Chondrocyte (in vitro differentiated cells): ENCODE data around the gene SKP1. TPM values are rescaled to one million over a fixed set of nuclear protein-coding genes. Genes with fewer than 3 reads are reported as not detected.
A peak's percentile ranks its signal among the peaks of the same experiment; 100 is the strongest.
"Not testable (repeated sequence)": the region's sequence is repeated elsewhere in the genome, so short reads cannot be mapped to it uniquely, and the experiment has no call there.

ENCODE experiments used
- DNase-seq: peaks from one replicate; pipeline ENCODE4 v3.0.0; 2021; ENCODE audit warnings: mixed read lengths, low spot score
- H3K27ac Mint-ChIP-seq: one replicate; pipeline ENCODE4 v1.8.0; 2021; ENCODE audit warnings: mild to moderate bottlenecking, moderate library complexity, mixed read lengths; ENCODE audit not compliant: unreplicated experiment
- H3K27me3 Mint-ChIP-seq: 2 replicates; pipeline ENCODE4 v1.8.0; 2021; ENCODE audit warnings: low read depth, mixed read lengths
- H3K36me3 Mint-ChIP-seq: 2 replicates; pipeline ENCODE4 v1.8.0; 2021; ENCODE audit warnings: low read depth, mixed read lengths
- H3K4me1 Mint-ChIP-seq: 2 replicates; pipeline ENCODE4 v1.8.0; 2021; ENCODE audit warnings: low read depth, mild to moderate bottlenecking, mixed read lengths
- H3K4me3 Mint-ChIP-seq: one replicate; pipeline ENCODE4 v1.8.0; 2021; ENCODE audit warnings: mild to moderate bottlenecking, moderate library complexity, mixed read lengths; ENCODE audit not compliant: unreplicated experiment
- H3K9me3 Mint-ChIP-seq: 2 replicates; pipeline ENCODE4 v1.8.0; 2021; ENCODE audit warnings: low read depth, mixed read lengths
- long read RNA-seq: library from polyadenylated mRNA; stranded (forward); transcript quantifications from one replicate; pipeline ENCODE4 v2.0.0, GENCODE V29; 2021
- total RNA-seq: library from RNA; stranded (reverse); gene quantifications from 3 replicates; pipeline ENCODE4 v1.2.1, GENCODE V29; 2021
- TF ChIP-seq, protein P1 (sequence below): fragments of 200-600 bp; sonication (generic); IDR thresholded peaks from 2 replicates; pipeline ENCODE4 v1.5.0; 2021; ENCODE audit warnings: antibody characterized with exemption, mild to moderate bottlenecking, moderate library complexity

Gene SKP1
- total RNA-seq = 248 to 338 TPM (median 256 TPM) in 3 replicates
- long read RNA-seq, full-length matches to known transcripts = 447 of 491 reads
- long read RNA-seq, partial matches to known transcripts = 13 of 491 reads
- long read RNA-seq, other reads (novel, unspliced or antisense) = 31 of 491 reads

DNA sequence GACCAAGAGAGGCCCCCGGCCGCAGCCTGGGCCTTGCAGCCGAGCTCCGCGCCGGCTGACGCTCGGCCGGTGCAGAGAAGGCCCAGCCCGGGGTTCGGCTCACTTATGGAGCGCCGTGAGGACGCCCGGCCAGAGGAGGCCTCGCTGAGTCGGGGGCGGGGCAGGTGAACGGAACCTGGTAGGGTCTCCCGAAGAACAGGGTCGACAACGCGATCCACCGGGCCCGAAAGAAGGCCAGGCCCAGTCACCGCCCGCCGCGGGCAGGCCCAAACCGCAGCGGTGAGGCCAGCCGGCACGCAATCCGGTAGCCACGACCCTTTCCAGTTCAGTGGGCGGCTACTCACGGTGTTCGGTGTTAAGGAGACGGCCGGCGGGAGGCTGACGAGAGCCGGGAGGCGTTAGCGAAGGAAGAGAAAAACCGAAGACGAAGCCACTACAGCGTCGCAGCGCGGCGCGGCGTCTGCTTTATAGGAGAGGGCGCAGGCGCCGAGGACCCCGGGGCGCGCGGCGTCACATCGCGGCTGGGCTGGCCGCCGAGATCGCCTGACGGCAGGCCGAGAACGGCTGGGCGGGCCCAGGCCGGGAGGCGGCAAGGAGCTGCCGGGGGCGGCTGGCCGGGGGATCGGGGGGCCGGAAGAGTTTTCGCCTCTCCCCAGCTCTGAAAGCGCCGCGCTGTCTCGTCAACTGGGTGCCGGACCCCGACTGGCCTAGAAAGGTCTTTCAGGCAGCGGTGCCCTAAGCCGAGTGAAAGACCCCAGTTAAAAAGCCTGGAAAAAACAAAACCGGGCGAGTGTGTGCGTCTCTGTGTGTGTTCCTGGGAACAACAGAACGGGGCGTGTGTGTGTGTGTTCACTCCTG lies at the start of gene SKP1:
Gene SKP1 (minus strand): TSS at position 440 of the 858 bp plus-strand sequence. CDS start 2,928 bp downstream, outside the sequence.
- peak within 1 kb of the TSS; percentile 91 for H3K4me3 Mint-ChIP-seq
- H3K27me3 Mint-ChIP-seq = no peaks in the 10 kb centered on the region
- peaks cover 4% of the 10 kb centered on the region for H3K36me3 Mint-ChIP-seq
- TF ChIP-seq, protein P1, sequence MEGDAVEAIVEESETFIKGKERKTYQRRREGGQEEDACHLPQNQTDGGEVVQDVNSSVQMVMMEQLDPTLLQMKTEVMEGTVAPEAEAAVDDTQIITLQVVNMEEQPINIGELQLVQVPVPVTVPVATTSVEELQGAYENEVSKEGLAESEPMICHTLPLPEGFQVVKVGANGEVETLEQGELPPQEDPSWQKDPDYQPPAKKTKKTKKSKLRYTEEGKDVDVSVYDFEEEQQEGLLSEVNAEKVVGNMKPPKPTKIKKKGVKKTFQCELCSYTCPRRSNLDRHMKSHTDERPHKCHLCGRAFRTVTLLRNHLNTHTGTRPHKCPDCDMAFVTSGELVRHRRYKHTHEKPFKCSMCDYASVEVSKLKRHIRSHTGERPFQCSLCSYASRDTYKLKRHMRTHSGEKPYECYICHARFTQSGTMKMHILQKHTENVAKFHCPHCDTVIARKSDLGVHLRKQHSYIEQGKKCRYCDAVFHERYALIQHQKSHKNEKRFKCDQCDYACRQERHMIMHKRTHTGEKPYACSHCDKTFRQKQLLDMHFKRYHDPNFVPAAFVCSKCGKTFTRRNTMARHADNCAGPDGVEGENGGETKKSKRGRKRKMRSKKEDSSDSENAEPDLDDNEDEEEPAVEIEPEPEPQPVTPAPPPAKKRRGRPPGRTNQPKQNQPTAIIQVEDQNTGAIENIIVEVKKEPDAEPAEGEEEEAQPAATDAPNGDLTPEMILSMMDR = no peak
- H3K27ac Mint-ChIP-seq = peak within 1 kb of the TSS; percentile 97
- H3K9me3 Mint-ChIP-seq = no peaks in the 10 kb centered on the region
- DNase-seq = no peak
- peaks cover 32% of the 10 kb centered on the region for H3K4me1 Mint-ChIP-seq

DNA sequence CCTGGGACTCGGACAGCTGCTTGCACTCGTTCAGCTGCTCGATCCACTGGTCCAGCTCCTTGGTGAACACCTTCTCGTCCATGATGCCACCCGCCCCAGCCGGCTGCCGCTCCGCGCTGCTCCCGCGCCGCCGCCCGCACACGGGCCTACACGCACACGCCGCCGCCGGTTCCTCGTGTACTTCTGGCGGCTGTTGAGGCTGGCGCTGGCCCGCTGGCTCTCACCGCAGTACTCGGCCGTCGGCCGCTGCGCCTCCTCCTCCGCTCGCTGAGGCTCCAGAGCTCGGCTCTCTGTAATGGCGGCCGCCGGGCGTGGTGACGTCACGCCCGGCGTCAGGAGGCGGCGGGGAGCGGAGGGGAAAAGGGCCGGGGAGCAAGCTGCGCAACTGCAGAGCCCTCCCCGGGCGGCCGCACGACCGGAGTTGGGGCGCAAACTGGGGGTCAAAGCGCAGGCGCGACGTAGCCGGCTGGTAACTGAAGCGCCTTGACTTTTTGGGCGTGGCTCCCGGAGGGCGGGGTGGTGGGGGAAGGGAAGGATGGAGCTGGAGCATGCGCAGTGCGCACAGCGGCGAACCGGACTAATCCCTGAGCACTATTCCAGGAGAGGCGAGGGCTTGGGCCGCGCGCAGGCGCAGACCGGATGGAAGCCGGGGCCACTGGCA lies 49.2 kb upstream of the SKP1 start, which contains the start of gene PPP2CA:
Gene PPP2CA (minus strand): TSS at position 294 of the 661 bp plus-strand sequence. CDS start 212 bp downstream, at position 82.
- Mint-ChIP-seq H3K27ac (peak within 1 kb of the TSS; percentile 99), H3K27me3 (no peaks in the 10 kb centered on the region), H3K36me3 (no peaks in the 10 kb centered on the region), H3K9me3 (no peaks in the 10 kb centered on the region), H3K4me3 (peak within 1 kb of the TSS; percentile 95), H3K4me1 (peaks cover 43% of the 10 kb centered on the region)
- DNase-seq = peak; percentile 99
- TF ChIP-seq, protein P1 = peak; percentile 48

DNA sequence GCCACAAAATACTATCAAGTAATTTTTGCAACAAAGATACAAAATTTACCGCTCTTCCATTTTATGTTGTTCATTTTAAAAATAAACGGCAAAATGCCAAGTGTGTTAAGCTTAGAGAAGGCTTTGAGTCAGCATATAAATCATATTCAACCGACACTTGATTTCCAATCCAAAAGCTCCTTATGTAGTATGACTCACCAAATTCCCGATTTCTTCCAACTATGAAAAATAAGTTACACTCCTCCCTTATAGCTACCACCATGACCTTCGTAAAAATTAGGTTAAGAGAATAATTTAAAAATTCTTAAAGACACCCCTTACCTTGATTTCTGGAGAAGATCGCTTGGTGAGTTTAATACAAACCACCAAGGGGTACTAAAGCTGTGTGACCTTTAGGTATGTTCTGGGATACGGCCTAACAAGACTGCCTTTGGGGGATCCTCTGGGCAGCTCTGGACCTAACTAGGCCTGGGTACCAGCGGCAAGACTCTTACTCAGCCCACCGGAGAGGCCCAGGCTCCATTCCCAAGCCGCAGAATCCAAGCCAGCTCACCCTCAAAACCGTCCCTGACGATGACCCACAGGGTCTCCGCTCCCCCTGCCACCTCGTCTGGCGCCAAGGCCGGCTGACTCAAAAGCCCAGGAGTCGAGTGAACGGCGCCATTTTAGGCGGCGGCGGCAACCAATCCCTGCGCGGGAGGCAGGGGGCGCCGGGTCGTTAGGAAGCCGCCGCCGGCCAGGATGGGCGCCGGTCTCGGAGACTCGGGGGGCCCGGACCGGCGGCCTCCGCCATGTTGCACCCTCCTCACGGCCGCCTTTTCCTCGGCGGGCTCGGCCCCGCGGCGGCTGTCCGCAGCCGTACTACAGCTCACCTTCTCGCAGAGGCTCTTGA lies 48.4 kb upstream of the SKP1 start:
- Mint-ChIP-seq H3K4me3 (peak overlapping the region; percentile 95), H3K27ac (peak overlapping the region; percentile 99), H3K4me1 (peaks cover 49% of the 10 kb centered on the region), H3K36me3 (peaks cover 3% of the 10 kb centered on the region), H3K27me3 (no peaks in the 10 kb centered on the region), H3K9me3 (no peaks in the 10 kb centered on the region)
- DNase-seq = no peak
- TF ChIP-seq, protein P1 = peak; percentile 65

DNA sequence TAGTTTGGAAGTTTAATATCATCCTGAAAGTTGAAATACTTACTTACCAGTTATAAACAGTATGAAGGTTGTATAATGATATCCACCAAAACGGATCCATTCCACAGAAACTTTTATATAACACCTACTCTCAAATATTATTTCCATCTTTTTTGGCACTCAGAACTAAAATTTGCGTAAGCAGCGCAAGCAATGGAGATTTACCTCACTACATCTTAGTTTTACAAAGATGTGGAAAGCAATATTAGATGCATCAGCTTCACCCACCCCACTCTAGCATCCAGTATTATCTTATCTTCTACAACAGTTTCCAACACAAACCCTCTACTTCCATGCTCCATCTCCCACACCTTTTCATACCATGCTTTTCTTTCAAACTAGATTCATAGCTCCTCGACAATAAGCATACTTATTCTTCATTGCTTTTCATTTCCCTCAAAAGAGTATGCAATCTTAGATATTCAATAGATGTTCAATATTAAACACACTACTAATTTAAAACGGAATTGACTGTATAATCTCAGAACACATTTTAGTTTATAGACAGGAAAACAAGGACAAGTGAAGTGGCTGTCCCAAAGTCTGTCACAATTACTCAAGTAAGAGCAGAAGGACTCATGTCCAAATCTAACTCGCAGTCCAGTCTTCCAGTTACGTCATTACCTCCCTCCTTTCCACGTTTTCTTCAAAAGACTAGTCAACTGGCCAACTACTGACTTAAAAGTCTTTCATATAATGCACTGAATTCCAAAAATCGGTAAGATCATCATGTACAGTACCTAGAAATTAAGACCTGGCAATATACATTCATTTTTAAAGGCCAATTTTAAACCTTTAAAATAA lies 46.9 kb upstream of the SKP1 start:
- Mint-ChIP-seq H3K9me3 (no peaks in the 10 kb centered on the region), H3K36me3 (peaks cover 3% of the 10 kb centered on the region), H3K27me3 (no peaks in the 10 kb centered on the region), H3K4me1 (peaks cover 62% of the 10 kb centered on the region), H3K4me3 (peak overlapping the region; percentile 95), H3K27ac (peak overlapping the region; percentile 99)
- TF ChIP-seq, protein P1 = no peak
- no peak for DNase-seq

DNA sequence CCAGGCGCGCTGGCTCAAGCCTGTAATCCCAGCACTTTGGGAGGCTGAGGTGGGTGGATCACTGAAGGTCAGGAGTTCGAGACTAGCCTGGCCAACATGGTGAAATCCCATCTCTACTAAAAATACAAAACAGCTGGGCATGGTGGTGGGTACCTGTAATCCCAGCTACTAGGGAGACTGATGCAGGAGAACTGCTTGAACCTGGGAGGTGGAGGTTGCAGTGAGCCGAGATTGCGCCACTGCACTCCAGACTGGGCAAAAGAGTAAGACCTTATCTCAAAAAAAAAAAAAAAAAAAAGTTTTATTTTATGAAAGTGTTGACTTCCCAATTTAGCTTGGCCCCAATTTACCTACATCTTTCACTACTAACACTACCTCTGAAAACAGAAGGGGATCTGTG lies 44.9 kb upstream of the SKP1 start:
- not testable (repeated sequence) for H3K27me3 Mint-ChIP-seq, DNase-seq, H3K4me3 Mint-ChIP-seq, H3K9me3 Mint-ChIP-seq, H3K36me3 Mint-ChIP-seq
- peak overlapping the region; percentile 35 for H3K27ac Mint-ChIP-seq
- peaks cover 61% of the 10 kb centered on the region for H3K4me1 Mint-ChIP-seq
